Activated B cell treated with CpG ODN at 0.5 μM for 24 hours (primary cell): ENCODE results near the gene SAP30BP. TPM values are rescaled to one million over a fixed set of nuclear protein-coding genes. Genes with fewer than 3 reads are reported as not detected.

ENCODE experiments used
- ATAC-seq: fragments of 200-7000 bp; cut with Tn5 transposase; one replicate; pipeline ENCODE4 v1.10.0; 2021; ENCODE audit warnings: low read depth, mild to moderate bottlenecking, moderate library complexity
- CTCF ChIA-PET: fragments of 350-600 bp; sonication (Branson Sonifier 250); formaldehyde crosslinking; loops from one replicate; lab custom pipeline; 2021; ENCODE audit warnings: antibody characterized with exemption; lab: Charles Lee
- POLR2A ChIA-PET: fragments of 350-600 bp; sonication (Branson Sonifier 250); formaldehyde crosslinking; loops from one replicate; lab custom pipeline; 2021; ENCODE audit warnings: antibody characterized with exemption; lab: Charles Lee
- DNase-seq: peaks from one replicate; pipeline ENCODE4 v3.0.0; 2022
- H3K27ac Mint-ChIP-seq: one replicate; pipeline ENCODE4 v1.8.0; 2020; ENCODE audit warnings: mixed read lengths
- H3K27me3 Mint-ChIP-seq: one replicate; pipeline ENCODE4 v1.8.0; 2021; ENCODE audit warnings: mixed read lengths
- H3K36me3 Mint-ChIP-seq: one replicate; pipeline ENCODE4 v1.8.0; 2021; ENCODE audit warnings: low read depth, mixed read lengths
- H3K4me1 Mint-ChIP-seq: one replicate; pipeline ENCODE4 v1.8.0; 2021; ENCODE audit warnings: mixed read lengths
- H3K4me3 Mint-ChIP-seq: one replicate; pipeline ENCODE4 v1.8.0; 2020; ENCODE audit warnings: mild to moderate bottlenecking, mixed read lengths
- H3K9me3 Mint-ChIP-seq: one replicate; pipeline ENCODE4 v1.8.0; 2020; ENCODE audit warnings: mixed read lengths
- CTCF ChIP-seq: fragments of 200-600 bp; IDR thresholded peaks from one replicate; pipeline ENCODE4 v1.8.0; 2022; ENCODE audit warnings: antibody characterized with exemption, mild to moderate bottlenecking
- intact Hi-C: fragments of 100-400 bp; cut with micrococcal nuclease; formaldehyde crosslinking; loops from one replicate; pipeline ENCODE4 v1.15.1; 2024
- total RNA-seq: library from RNA; stranded (reverse); gene quantifications from 2 replicates; pipeline ENCODE4 v1.2.3, GENCODE V29; 2022

SAP30BP gene
- total RNA-seq, 1 donor from 2014 or later, result 184 TPM

- POLR2A ChIA-PET, result no interaction called here
- ATAC-seq (no peak), DNase-seq (no peak)
- no peak for TF ChIP-seq CTCF
- no peaks in the 10 kb centered on the region for H3K9me3 Mint-ChIP-seq
- H3K36me3 Mint-ChIP-seq, result peaks cover 3% of the 10 kb centered on the region
- no peak overlapping the region for H3K27ac Mint-ChIP-seq
- no peak overlapping the region for H3K4me3 Mint-ChIP-seq
- H3K4me1 Mint-ChIP-seq, result no peaks in the 10 kb centered on the region
- H3K27me3 Mint-ChIP-seq, result no peaks in the 10 kb centered on the region
- CTCF ChIA-PET, result interaction anchor here (11.7 kb wide), 1 partner anchor 110 kb away, joined by 346 read pairs; no protein-coding TSS in a partner anchor
- intact Hi-C loops, result no loop called here
These were observed 27.8 kb upstream of the SAP30BP start for GRCh38 chr17:75639327-75639726.

- ChIA-PET POLR2A (no interaction called here), CTCF (no interaction called here)
- Mint-ChIP-seq H3K9me3 (no peaks in the 10 kb centered on the region), H3K4me1 (no peaks in the 10 kb centered on the region), H3K4me3 (no peak overlapping the region), H3K27ac (no peak overlapping the region), H3K36me3 (peaks cover 3% of the 10 kb centered on the region), H3K27me3 (no peaks in the 10 kb centered on the region)
- no peak for TF ChIP-seq CTCF
- intact Hi-C loops, result no loop called here
- ATAC-seq, result no peak
- no peak for DNase-seq
These were observed 27.2 kb upstream of the SAP30BP start for GRCh38 chr17:75639771-75640555.

GRCh38 chr17:75640556-75641119 is 26.5 kb upstream of the SAP30BP start:
- intact Hi-C loops, result no loop called here
- H3K27ac Mint-ChIP-seq, result no peak overlapping the region
- ChIA-PET POLR2A (no interaction called here), CTCF (interaction anchor here (0.7 to 2.3 kb wide), 4 partner anchors 7 to 504 kb away, joined by 4 to 13 read pairs (median 4); partner anchors contain the start of gene SMIM5)
- no peaks in the 10 kb centered on the region for H3K27me3 Mint-ChIP-seq
- peaks cover 5% of the 10 kb centered on the region for H3K36me3 Mint-ChIP-seq
- H3K4me1 Mint-ChIP-seq, result peaks cover 3% of the 10 kb centered on the region
- DNase-seq (no peak), ATAC-seq (no peak)
- no peak for TF ChIP-seq CTCF
- no peak overlapping the region for H3K4me3 Mint-ChIP-seq
- H3K9me3 Mint-ChIP-seq, result no peaks in the 10 kb centered on the region

- POLR2A ChIA-PET, result interaction anchor here (0.5 to 0.6 kb wide), 2 partner anchors 92 to 188 kb away, joined by 4 to 6 read pairs; no protein-coding TSS in a partner anchor
- no peak overlapping the region for H3K27ac Mint-ChIP-seq
These were observed 25.8 kb upstream of the SAP30BP start for GRCh38 chr17:75641343-75641742.

More at GRCh38 chr17:75641343-75641742, 25.8 kb upstream of the SAP30BP start:
- peaks cover 10% of the 10 kb centered on the region for H3K4me1 Mint-ChIP-seq
- H3K9me3 Mint-ChIP-seq, result no peaks in the 10 kb centered on the region
- intact Hi-C loops, result no loop called here
- H3K27me3 Mint-ChIP-seq, result no peaks in the 10 kb centered on the region
- no peak for TF ChIP-seq CTCF
- peaks cover 7% of the 10 kb centered on the region for H3K36me3 Mint-ChIP-seq
- no peak for DNase-seq
- CTCF ChIA-PET, result interaction anchor here (1.1 to 2.3 kb wide), 3 partner anchors 8 to 108 kb away, joined by 4 to 13 read pairs (median 5); partner anchors contain the start of gene SMIM5
- ATAC-seq, result no peak
- H3K4me3 Mint-ChIP-seq, result no peak overlapping the region
